ENCODE measurements around the gene ZNF451.
A peak's percentile ranks its signal among the peaks of the same experiment; 100 is the strongest.

ZNF451 gene

GRCh38 chr6:57147955-57148858, 58.2 kb downstream of the ZNF451 start:
- DNase-seq (ENCODE audit: low read depth) = no peak

GRCh38 chr6:57158658-57159057, 68.7 kb downstream of the ZNF451 start:
- DNase-seq (ENCODE audit: low read depth) = no peak

GRCh38 chr6:57159127-57159526, 69.1 kb downstream of the ZNF451 start:
- no peak for DNase-seq (ENCODE audit: low read depth)

GRCh38 chr6:57162028-57162427, 72.0 kb downstream of the ZNF451 start:
- DNase-seq (ENCODE audit: low read depth) = no peak

- no peak for DNase-seq (ENCODE audit: low read depth)
Observed at GRCh38 chr6:57162516-57162915, 72.5 kb downstream of the ZNF451 start.

GRCh38 chr6:57163956-57164355, 74.0 kb downstream of the ZNF451 start:
- no peak for DNase-seq (ENCODE audit: low read depth)

- no peak for DNase-seq (ENCODE audit: low read depth)
Observed at GRCh38 chr6:57165080-57165479, 75.1 kb downstream of the ZNF451 start.

GRCh38 chr6:57172136-57173055, 82.4 kb downstream of the ZNF451 start, which contains the start of gene BAG2:
Gene BAG2 (plus strand): TSS chr6:57172326. CDS start chr6:57172698, 372 bp downstream.
- DNase-seq (ENCODE audit: low read depth) = peak; percentile 49

GRCh38 chr6:57173056-57173885, 83.3 kb downstream of the ZNF451 start:
- no peak for DNase-seq (ENCODE audit: low read depth)

- peak; percentile 68 for DNase-seq (ENCODE audit: low read depth)
Observed at GRCh38 chr6:57173886-57174510, 84.0 kb downstream of the ZNF451 start.

- no peak for DNase-seq (ENCODE audit: low read depth)
Observed at GRCh38 chr6:57174511-57174907, 84.5 kb downstream of the ZNF451 start.

GRCh38 chr6:57177545-57178265, 87.7 kb downstream of the ZNF451 start:
- DNase-seq (ENCODE audit: low read depth) = no peak

GRCh38 chr6:57180596-57180995, 90.6 kb downstream of the ZNF451 start:
- DNase-seq (ENCODE audit: low read depth) = no peak

- no peak for DNase-seq (ENCODE audit: low read depth)
Observed at GRCh38 chr6:57182017-57182432, 92.0 kb downstream of the ZNF451 start.

- DNase-seq (ENCODE audit: low read depth) = no peak
Observed at GRCh38 chr6:57183336-57183735, 93.3 kb downstream of the ZNF451 start.

- DNase-seq (ENCODE audit: low read depth) = no peak
Observed at GRCh38 chr6:57190140-57190539, 100.2 kb downstream of the ZNF451 start.

GRCh38 chr6:57193177-57193576, 103.2 kb downstream of the ZNF451 start:
- DNase-seq (ENCODE audit: low read depth) = no peak

- DNase-seq (ENCODE audit: low read depth) = no peak
Observed at GRCh38 chr6:57195457-57195856, 105.5 kb downstream of the ZNF451 start.

- no peak for DNase-seq (ENCODE audit: low read depth)
Observed at GRCh38 chr6:57198926-57199636, 109.1 kb downstream of the ZNF451 start.

GRCh38 chr6:57201718-57202117, 111.7 kb downstream of the ZNF451 start:
- DNase-seq (ENCODE audit: low read depth) = no peak
